Measurements from ENCODE around the gene COL2A1. TPM values are rescaled to one million over a fixed set of nuclear protein-coding genes. Genes with fewer than 3 reads are reported as not detected.

COL2A1 gene
- total RNA-seq = 0.14 TPM in 1 of 2 replicates, not detected in the other

GRCh38 chr12:48004053-48004941, at the start of gene COL2A1:
Gene COL2A1, minus strand, starts transcription at chr12:48004476. Its CDS starts 155 bp downstream, at chr12:48004321.

GRCh38 chr12:47963340-47964040, 40.8 kb downstream of the COL2A1 start, which contains the start of gene TMEM106C:
Gene TMEM106C, plus strand, starts transcription at chr12:47963596. Its CDS starts 641 bp downstream, at chr12:47964237.

Other genes with a start within 250 kb of the COL2A1 start
- gene RAPGEF3, start 245.6 kb downstream of the COL2A1 start, total RNA-seq = 2.0 and 3.4 TPM in 2 replicates
- gene SLC48A1, start 231.2 kb downstream of the COL2A1 start, total RNA-seq = 6.4 and 12.3 TPM in 2 replicates
- 38.7 and 60.4 TPM in 2 replicates for gene HDAC7, start 184.6 kb downstream of the COL2A1 start, total RNA-seq
- gene VDR, start 99.5 kb downstream of the COL2A1 start, total RNA-seq = 23.9 and 57.3 TPM in 2 replicates
- 62.2 and 107 TPM in 2 replicates for gene TMEM106C, start 40.9 kb downstream of the COL2A1 start, total RNA-seq
- 18.8 and 31.5 TPM in 2 replicates for gene SENP1, start 101.6 kb upstream of the COL2A1 start, total RNA-seq
- 53.0 and 63.9 TPM in 2 replicates for gene PFKM, start 114.9 kb upstream of the COL2A1 start, total RNA-seq
- 21.2 and 24.2 TPM in 2 replicates for gene ASB8, start 153.0 kb upstream of the COL2A1 start, total RNA-seq
- gene CCDC184, start 179.2 kb upstream of the COL2A1 start, total RNA-seq = 0.29 and 1.1 TPM in 2 replicates
- not detected in 2 replicates for gene OR10AD1, start 198.8 kb upstream of the COL2A1 start, total RNA-seq

Data from placental pericyte (primary cell).